ENCODE data around the gene CCDC190. TPM values are rescaled to one million over a fixed set of nuclear protein-coding genes. Genes with fewer than 3 reads are reported as not detected.

CCDC190 gene
- total and polyA plus RNA-seq, 2 of the 4 experiments (the other 2 are of a cell fraction) = 0.10 to 0.36 TPM

GRCh38 chr1:162823231-162823630 lies 37.7 kb downstream of the CCDC190 start:
- Histone ChIP-seq H3K4me2 (ENCODE audit: low read depth, low read length) (no peak overlapping the region), H3K4me3 (ENCODE audit: insufficient read depth, low read depth, low read length) (no peak overlapping the region), H2AFZ (replicated peaks; ENCODE audit: low read length, poor library complexity) (no peak overlapping the region), H3K36me3 (ENCODE audit: control insufficient read depth, insufficient read depth, low read length) (no peaks in the 10 kb centered on the region), H4K5ac (ENCODE audit: low read depth, low read length) (no peak overlapping the region), H2BK120ac (ENCODE audit: low read depth, low read length) (no peak overlapping the region), H4K20me1 (ENCODE audit: insufficient read depth, low read length) (no peaks in the 10 kb centered on the region), H2BK5ac (ENCODE audit: low read depth, low read length, poor library complexity, severe bottlenecking) (no peak overlapping the region), H3K27me3 (ENCODE audit: control insufficient read depth, insufficient read depth, low read length) (peaks cover 2% of the 10 kb centered on the region), H4K91ac (ENCODE audit: insufficient read depth, low read depth, low read length) (no peak overlapping the region), H3K9me3 (ENCODE audit: control insufficient read depth, insufficient read depth, low read length) (no peaks in the 10 kb centered on the region), H3K9me1 (ENCODE audit: insufficient read depth, low read length) (no peaks in the 10 kb centered on the region), H3K14ac (replicated peaks; ENCODE audit: low read depth, low read length) (no peak overlapping the region), H2AK5ac (ENCODE audit: low read depth, low read length) (no peak overlapping the region), H4K8ac (ENCODE audit: low read depth in 2 of 2, low read length in 2 of 2) (no peak overlapping the region), H2AK9ac (replicated peaks; ENCODE audit: low read depth, low read length, poor library complexity) (no peak overlapping the region), H3K9ac (ENCODE audit: low read depth, low read length) (no peak overlapping the region), H2BK20ac (ENCODE audit: low read depth, low read length) (no peak overlapping the region), H3K4ac (ENCODE audit: low read depth, low read length) (no peak overlapping the region), H3K27ac (ENCODE audit: insufficient read depth, low read length) (no peak overlapping the region), H3K4me1 (ENCODE audit: control insufficient read depth, insufficient read depth, low read length) (peaks cover 5% of the 10 kb centered on the region), H3K23ac (ENCODE audit: low read depth, low read length) (no peak overlapping the region), H3K18ac (ENCODE audit: low read depth, low read length) (no peak overlapping the region), H3K79me1 (ENCODE audit: low read depth in 1 of 2, low read length in 2 of 2) (no peaks in the 10 kb centered on the region), H2BK15ac (ENCODE audit: low read depth, low read length) (no peak overlapping the region), H3K56ac (ENCODE audit: extremely low read depth, insufficient read depth, low read length) (no peak overlapping the region)
- TF ChIP-seq BHLHE40 (IDR thresholded peaks at IDR 0.05; ENCODE audit: low read depth, low read length) (no peak), RFX5 (IDR thresholded peaks at IDR 0.05; ENCODE audit: low read depth, low read length) (no peak)
- dilution Hi-C loops (cut with HindIII; ENCODE audit: low sequenced_read_pairs, unreplicated experiment) (no loop called here), intact Hi-C loops (cut with micrococcal nuclease) (no loop called here), in situ Hi-C loops (cut with MboI; ENCODE audit: low sequenced_read_pairs) (no loop called here)
- ChIA-PET CTCF (interaction anchor here (0.6 kb wide), 1 partner anchor 412 kb away, joined by 3 read pairs; no protein-coding TSS in a partner anchor), POLR2A (ENCODE audit: unreplicated experiment) (no interaction called here)
- ATAC-seq (ENCODE audit: low read depth) (no peak), DNase-seq (no peak)
- no TSS peak for BruUV-seq (replicated peaks)
- WGBS, 2 experiments (ENCODE audit: extremely low coverage in 2 of 2, insufficient read length in 1 of 2) = no CpG with 5 or more reads among the region's 3 CpGs

Data from IMR-90 (cell line).